HPDE6-E6E7 (cell line): ENCODE measurements around the gene PRKAR2B.
"Not testable (repeated sequence)": the region's sequence is repeated elsewhere in the genome, so short reads cannot be mapped to it uniquely, and the experiment has no call there.

Source experiments
- DNase-seq: peaks from one replicate; pipeline ENCODE4 v3.0.0; 2011; ENCODE audit warnings: missing footprints; ENCODE audit errors: extremely low spot score

The PRKAR2B gene

DNA sequence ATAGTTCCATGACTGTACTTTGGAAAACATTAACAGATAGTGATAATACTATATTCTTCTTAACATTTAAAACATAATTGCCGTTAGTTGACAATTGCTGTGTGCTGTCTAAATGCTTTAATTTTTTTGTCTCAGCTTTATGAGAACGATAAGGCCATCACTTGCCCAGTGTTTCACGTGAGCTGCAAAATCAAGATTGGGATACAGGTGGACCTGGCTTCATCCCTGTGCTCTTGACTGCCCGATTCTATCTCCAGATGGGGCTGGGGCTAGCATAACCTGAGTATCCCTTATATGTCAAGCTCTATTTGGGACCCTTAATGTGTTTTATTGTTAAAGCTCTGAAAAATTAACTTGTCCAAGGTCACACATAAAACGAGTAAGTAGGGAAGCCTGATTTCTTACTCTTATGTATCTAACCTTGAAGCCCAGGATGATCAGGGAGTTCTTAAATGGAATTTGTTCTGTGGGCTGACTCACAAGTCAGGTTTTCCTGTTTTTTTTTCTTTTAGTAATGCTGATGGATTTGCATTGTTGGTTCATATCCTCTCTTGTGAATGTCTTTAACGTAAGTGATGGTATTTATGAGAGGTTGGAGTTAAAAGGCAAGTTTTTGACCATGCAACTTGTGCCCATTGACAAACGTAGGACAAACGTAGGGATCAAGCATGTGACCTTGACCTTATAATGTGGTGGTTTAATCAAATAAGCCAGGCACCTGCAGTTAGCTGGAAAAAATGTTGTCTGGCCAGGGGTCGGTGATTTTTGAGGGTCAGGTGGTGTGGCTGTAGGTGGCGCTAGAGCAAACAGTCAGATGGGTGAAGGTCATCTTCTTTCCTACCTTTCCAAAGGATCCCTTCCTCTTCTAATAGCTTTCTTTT, 3.6 kb downstream of the PRKAR2B start:
- no peak for DNase-seq

DNA sequence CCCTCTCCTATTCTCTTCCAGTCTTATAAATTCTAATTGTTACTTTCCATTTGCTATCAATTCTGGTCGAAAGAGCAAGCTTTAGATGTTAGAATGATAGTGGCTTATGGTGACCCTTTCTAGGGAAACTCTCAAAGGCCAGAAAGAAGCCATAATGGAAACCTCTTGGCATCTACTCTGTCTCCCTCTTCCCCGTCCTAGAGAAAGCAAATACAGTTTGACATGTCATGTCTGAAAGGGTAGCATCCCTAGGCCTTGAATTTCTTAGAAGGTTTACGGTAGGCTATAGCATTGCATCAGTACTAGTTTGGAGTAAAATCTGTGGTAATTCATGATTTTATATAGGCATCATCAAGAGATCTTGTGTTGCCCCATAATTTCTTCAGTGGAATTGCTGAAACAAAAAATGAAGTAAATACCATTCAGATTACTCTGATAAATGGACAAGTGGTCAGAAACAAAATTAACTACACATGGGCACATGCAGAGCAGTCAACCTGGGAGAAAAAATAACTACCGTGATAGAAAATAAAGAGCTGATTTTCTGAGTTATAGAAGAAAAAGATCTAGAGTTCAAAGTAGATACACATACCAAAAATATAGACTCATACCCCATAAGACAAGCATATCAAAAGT, 4.4 kb downstream of the PRKAR2B start:
- no peak for DNase-seq

DNA sequence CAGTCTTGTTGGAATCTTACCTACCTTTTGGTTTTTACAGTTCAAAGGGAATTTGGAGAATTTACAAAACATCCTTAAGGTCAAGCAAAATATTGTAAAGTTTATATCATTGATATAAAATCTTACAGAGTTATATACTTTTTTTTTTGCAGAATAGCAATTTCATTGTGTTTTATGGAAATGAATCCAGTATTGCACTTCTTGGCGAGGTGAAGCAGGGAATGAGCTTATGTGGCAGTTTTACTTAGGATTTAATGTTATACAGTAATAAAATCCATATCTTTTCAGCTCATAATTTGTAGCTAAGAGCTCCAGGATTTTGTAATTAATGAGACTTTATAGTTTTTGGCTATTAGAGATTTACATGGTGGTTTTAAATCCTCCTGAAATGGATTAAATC, 5.0 kb downstream of the PRKAR2B start:
- no peak for DNase-seq

DNA sequence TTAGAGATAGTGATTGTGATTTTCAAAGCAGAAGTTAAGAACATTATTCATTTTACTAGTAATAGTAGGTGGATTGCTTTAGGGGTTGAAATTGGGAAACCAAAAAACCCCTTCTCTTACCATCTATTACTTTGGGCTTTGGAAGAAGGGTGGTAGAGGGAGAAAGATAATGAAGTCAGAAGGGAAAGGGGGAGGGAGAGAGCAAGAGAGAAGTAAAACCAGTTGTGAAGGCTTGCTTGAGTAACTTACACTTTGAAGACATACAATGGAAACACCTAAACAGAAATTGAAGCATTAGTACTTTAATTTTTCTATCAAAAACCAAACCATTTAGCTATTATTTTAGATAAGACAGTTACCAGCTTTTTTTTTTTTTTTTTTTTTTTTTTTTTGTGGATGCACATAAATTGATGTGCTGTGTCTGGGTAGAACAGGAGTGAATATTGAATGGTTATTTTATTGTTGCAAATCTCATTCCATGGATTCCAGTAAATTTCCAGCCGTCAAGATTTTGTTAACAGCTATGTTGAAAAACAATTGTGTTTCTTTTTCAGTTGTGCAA, 5.5 kb downstream of the PRKAR2B start:
- no peak for DNase-seq

DNA sequence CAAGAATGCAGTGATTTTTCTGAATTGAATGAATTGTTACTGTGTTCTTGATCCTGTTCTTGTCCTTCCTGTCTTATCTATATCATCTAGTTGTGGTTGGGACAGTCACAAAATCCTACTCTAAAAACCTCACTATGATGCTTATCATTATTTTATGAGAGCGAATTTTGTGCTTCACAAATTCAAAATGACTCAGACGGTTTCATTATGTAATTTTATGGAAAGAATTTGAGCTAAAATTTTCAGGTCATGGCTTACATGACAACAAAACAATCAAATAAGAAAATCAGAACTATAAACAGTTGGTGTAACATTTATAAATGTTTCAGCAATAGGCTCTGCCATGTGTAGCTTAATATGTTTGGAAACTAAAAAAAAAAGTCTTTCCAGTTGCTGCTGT, 6.9 kb downstream of the PRKAR2B start:
- DNase-seq = no peak

DNA sequence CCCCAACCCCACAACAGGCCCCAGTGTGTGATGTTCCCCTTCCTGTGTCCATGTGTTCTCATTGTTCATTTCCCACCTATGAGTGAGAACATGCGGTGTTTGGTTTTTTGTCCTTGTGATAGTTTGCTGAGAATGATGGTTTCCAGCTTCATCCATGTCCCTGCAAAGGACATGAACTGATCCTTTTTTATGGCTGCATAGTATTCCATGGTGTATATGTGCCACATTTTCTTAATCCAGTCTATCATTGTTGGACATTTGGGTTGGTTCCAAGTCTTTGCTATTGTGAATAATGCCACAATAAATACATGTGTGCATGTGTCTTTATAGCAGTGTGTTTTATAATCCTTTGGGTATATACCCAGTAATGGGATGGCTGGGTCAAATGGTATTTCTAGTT, 10.5 kb downstream of the PRKAR2B start:
- DNase-seq = not testable (repeated sequence)

DNA sequence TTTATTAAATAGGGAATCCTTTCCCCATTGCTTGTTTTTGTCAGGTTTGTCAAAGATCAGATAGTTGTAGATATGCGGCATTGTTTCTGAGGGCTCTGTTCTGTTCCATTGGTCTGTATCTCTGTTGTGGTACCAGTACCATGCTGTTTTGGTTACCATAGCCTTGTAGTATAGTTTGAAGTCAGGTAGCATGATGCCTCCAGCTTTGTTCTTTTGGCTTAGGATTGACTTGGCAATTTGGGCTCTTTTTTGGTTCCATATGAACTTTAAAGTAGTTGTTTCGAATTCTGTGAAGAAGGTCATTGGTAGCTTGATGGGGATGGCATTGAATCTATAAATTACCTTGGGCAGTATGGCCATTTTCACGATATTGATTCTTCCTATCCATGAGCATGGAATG, 11.6 kb downstream of the PRKAR2B start:
- not testable (repeated sequence) for DNase-seq

DNA sequence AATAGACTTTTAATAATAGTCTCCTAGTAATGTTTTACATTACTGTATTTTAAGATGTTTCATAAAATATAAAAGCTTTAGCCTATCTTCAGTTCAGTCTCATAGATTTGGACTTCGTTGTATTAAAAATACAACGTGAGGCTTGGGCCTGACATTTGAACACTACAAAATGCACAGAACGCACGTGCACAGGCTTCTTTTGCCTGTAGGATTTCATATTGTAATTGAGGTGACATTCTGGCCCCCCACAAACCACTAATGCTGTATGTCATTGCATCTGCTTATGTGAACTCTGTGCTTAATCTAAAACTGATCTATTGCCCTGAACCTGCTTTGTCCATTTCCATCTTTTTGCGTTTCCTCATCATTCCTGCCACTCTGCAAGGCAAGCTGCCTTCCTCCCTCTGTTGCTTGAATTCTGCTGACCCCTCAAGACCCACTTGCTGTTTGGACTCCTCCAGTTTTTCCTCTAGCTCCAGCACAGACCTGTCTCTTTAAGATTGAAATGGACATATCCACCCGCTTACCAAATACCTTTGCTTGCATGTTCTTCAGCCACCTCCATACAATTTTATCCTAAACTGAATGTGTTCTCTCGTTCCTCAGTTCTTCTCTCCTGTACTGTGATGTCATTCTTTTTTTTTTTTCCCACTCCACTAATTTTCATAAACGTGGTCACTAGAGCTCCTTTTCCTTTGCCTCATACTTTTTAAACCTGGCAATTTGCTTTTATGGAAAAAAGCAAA, 12.4 kb downstream of the PRKAR2B start:
- no peak for DNase-seq

DNA sequence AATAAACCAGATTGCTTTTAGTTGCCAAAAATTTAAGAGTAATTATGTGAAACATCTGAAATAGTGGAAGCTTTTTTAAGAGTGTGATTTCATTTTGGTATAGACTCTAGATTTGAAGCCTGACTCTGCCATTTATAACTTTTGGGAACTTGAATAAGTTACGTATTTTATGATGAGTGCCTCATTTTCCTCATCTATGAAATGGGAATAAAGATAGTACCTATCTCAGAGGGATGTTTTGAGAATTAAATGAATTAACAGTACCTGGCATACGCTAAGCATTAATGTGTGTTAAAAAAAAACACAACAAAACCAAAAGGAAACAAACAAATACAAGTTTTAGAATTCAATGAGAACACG, 12.9 kb downstream of the PRKAR2B start:
- no peak for DNase-seq

DNA sequence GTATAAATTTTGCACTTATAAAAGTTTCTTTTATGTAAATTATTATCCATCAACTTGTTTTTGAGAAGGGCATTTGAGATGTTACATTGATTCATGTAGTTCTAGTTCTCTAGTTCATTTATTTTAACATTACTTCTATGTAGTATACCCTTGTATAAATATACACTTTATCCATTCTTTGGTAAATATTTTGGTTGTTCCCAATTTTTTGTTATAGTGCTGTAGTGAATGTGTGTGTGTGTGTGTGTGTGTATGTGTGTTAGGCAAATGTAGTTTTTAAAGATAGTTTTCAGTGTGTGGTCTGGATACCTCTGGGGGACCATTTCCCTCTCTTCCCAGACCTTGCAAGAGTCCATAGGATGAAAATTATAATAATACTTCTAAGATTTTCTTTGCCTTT, 15.0 kb downstream of the PRKAR2B start:
- no peak for DNase-seq

DNA sequence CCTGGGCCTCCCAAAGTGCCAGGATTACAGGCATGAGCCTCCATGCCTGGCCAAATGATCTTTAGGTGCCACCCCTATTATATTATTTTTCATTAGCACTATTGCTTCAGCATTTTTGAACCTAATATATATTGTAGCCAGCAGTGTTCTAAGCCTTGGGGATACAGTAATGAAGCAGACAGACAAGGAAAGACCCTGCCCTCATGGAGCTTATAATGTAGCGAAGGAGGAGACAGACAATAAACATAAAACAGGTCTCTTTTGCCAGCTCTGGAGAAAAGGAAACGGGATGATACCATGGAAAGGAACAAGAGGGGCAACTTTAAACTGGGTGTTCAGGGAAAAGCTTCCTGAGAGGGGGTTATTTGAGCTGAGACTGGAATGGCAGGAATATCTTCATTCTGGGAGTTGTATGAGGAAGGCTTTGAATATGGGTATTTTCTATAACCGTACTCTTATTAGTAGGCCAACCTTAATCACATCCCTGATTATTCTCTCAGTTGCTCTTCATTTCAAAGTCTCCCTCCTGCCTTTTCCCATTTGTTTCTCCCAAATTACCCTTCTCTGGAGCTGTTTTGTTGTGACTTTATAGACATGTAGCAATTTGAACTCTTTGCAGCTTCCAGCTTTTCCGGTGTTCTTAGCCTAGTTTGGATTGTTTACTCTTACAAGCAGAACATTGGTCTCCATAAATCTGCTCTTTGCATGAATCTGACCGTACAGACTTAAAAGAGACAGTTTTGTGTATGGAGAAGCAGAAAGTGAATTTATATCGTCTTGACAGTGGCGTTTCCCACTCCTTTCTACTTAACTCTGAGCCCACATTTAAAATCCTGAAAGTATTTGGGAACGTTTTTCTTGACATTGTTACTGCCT, 19.0 kb downstream of the PRKAR2B start:
- no peak for DNase-seq

DNA sequence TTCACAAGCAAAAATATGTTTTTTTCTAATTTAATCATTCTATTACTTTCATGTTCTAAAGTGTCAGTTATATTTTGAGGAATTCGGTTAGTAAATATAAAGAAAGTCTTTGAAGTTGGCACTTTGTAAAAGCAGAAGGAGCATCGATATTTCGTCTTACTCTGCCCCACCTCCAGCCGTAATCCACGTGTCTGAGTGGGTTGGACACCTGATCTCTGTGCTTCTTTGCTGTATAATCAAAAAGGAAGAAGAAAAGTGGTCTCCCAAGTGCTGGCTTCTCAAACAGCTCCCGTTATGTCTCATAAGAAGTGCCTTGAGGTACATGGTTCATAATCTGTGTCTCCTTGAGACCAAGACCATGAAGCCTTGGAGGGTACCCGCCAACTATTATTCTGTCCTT, 19.8 kb downstream of the PRKAR2B start:
- no peak for DNase-seq

DNA sequence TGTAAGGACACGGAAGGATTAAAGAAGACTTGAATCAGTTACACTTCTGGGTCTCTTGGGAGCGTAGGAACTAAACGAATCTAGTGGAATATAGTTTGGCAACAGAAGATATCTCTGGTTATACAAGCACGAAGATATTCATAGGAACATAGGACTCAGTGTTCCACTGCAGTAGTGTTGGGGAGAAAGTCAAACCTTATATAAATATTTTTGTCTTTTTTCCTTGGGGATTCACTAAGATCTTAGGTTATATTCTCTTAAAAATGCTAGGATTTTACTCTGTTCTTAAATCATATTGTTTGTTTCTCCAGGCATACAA, 21.4 kb downstream of the PRKAR2B start:
- DNase-seq = no peak

DNA sequence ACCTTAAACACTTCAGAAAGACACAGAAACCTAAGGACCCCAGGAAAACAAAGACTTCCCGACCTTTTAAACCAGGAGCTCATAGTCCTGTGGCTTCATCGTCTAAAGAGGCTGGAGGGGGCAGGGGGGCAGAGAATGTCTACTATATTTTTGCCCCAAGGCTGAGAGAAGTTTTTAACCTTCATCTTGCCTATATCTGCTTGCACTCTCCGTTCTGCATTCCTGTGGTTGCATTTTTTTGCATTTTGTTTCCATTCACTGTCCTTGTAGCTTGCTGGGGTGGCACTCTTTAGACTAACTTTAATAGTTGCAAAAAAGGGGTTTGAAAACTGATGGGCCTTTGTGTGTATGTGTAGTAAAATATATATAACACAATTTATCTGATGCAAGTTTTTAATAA, 23.7 kb downstream of the PRKAR2B start:
- DNase-seq = no peak

DNA sequence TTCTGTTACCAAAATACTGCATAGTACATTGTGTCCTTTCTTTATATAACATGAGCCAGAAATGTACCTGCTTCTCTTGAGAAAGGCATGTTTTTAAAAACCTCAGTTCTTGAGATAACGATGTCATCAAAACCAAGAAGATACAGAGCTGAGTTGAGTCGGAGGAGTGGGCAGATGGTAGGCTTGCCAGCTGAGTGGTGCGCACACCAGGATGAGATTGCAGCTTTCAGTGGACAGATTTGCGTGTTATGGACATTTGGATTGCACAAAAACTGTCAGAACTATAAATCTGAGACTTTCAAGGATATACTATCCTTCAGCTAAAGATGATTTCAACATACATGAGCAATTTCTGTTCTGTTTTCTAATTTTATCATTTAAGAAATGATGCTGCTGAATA, 25.0 kb downstream of the PRKAR2B start:
- DNase-seq = no peak

DNA sequence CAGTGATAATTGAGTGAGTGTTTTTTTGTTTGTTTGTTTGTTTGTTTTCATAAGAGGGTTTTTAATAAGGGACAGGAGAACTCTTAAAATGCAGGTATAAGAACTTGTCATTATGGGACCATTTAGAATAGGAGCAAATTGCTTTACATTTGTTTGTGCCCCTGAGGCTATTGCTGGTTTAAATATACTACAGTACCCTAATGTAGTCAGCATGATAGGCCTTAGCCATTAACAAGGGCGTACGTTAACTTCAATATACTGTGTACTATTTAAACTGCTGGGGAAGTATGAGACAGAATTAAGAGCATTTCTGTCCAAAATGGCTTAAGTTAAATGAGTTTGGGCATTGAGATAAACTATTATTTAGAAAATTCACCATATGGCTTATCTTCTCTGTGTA, 26.2 kb downstream of the PRKAR2B start:
- no peak for DNase-seq

DNA sequence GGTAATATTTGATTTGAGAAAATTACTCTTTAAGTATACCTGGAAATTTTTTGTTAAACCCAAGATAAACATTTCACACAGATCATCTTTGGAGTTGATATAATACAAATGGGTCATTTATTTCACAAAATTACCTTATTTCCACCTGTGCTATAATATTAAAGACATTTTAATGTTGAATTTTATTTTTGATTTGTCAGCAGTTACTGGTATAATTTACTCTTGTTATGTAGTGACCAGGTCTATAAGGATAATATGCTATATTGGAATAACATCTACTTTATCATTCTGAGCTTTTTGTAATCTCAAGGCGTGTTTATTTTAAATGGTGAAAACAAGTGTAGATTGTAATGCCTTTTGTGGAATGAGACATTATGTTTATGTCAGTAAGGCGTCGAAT, 26.6 kb downstream of the PRKAR2B start:
- DNase-seq = no peak

DNA sequence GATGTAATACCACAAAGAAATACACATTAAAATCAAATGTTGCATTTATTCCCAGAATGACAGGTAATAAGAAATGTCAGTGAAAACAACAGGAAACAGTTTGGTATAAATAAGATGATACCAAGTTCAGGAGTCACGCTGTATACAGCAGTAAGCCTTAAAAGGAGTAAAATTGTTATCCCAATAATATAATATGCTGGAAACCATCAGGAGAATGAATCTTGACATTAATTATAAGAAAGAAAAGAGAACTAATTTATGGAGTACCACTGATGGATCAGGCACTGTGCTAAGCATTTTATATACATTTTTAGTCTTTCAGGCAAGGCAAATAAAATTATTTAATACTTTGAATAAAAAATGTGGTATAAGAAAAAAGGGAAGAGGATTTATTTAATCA, 27.6 kb downstream of the PRKAR2B start:
- DNase-seq = no peak

DNA sequence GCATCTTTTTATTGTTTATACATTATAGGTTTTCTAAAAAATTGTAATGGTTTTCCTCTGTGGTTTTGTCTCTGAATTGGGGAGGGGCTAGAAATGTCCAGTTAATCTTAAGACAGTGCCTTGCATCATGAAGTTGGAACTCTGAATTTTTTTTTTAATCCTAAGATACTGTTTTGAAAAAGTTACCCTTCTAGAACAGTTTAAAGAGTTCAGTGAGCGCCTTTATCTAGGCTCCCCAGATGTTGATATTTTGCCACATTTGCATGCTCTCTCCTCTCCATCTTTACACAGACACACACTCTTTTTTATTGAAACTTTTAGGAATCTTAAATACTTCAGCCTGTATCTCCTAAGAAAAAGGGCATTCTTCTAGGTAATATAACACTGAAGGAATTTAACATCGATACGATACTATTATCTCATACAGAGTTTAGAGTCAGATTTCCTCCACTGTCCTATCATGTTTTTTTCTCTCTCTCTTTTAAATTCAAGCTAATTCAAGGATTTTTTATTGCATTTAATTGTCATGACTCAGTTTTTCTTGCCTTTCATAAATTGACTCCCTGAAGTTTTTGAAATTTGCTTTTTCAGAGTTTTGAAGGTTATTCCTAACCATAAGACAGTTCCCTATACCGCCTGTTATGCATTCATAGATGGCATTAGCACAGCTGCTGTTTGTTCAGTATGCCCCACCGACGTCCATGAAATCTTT, 31.5 kb downstream of the PRKAR2B start:
- no peak for DNase-seq

DNA sequence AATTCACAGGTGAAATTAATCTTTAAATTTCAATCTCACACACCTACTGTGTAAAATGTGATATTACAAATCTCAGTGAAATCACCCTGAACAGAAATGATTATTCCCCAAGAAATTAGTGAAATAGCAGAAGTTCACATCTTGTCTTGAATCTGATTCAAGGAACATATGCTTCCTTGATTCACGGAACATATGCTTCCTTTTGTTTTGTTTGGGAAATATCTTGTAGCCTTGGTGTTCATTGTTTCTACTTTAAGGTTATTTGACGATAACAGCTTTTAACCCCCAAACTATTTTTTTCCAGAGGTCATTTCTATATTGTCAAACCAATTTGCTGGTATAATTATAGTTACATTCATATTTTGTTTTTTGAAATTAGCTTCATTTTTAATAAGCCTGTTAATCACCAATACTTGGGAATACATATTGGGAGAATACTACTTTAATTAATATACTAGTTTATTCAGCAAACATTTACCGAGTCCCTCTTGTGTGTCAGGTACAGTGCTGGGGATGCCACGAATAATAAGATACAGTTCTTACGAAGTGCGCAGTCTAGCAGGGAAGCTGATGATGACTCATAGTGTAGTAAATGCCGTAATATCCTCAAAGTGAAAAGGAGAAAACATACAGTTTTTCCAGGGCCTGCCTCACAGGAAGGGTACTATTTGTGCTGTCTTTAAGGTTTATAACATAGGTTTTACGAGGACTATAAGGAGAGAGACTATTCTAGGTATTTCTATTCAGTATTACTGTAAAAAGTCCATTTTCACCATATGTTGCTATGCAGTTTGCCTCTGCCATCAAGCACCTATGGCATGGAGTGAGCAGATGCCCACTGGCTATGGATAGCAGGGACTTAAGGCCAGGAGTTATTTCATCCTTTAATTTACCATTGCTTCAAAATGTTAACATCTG, 32.5 kb downstream of the PRKAR2B start:
- peak; percentile 8 for DNase-seq
